ENCODE results near the gene NEDD4L.

DNA sequence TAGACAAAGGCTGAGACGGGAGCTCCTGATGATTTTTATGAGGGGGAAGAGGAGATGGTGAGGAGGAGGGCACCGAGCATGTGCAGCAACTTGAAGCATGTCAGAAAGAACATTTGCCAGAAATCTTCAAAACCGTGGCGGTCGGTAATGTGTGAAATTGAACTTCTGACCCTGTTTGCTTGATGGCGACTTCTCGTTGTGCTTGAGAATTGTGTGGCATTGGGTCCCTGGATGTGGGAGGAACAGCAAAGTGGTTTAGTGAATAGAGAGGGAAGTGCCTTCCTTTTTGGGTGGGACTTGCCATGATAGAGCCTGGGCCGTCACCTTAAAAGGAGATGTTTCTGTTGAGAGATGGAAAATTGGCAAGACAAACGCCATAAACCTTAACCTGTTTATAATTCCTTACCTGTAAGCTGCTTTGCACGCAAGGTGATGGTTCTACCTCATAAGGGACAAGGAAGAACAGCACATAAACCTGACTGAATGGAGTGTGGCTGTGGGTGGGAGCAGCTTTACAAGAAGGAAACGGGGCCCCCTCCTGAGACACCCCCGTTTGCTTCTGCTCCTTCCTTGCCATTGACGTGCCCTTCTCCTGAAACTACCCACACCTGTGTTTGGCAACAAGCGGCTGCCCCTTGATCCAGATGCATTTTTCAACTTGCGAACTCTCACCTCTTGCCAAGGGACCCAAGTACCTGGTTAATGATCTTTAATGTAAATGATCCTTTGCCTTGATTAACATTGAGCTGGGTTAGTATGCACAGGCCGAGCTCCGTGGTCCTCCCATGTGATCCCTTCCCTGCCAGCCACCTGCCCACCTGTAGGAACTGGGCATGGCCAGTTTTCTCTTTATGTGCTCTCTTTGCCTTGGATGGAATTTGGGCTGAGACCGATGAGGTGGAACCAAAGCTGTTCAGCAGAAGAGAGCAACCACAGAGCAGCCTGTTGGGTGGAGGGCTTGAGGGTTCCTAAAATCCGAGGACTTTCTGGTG is 153.2 kb downstream of the NEDD4L start:
- TF ChIP-seq, protein P1, sequence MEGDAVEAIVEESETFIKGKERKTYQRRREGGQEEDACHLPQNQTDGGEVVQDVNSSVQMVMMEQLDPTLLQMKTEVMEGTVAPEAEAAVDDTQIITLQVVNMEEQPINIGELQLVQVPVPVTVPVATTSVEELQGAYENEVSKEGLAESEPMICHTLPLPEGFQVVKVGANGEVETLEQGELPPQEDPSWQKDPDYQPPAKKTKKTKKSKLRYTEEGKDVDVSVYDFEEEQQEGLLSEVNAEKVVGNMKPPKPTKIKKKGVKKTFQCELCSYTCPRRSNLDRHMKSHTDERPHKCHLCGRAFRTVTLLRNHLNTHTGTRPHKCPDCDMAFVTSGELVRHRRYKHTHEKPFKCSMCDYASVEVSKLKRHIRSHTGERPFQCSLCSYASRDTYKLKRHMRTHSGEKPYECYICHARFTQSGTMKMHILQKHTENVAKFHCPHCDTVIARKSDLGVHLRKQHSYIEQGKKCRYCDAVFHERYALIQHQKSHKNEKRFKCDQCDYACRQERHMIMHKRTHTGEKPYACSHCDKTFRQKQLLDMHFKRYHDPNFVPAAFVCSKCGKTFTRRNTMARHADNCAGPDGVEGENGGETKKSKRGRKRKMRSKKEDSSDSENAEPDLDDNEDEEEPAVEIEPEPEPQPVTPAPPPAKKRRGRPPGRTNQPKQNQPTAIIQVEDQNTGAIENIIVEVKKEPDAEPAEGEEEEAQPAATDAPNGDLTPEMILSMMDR (IDR thresholded peaks at IDR 0.05), result no peak
- TF ChIP-seq POLR2A (IDR thresholded peaks at IDR 0.05) (no peak), POLR2AphosphoS5 (IDR thresholded peaks at IDR 0.05) (peak; percentile 49 to 63 (median 56)), EP300 (IDR thresholded peaks at IDR 0.05) (no peak)

Measured in sigmoid colon (tissue), 4 donors.